T47D (cell line): Measurements from ENCODE around the gene NPAS4.

ENCODE experiments used
- DNase-seq, 2 experiments: peaks; one replicate each; pipeline versions ENCODE4 v3.0.0 to v3.0.0-alpha.2; 2011 to 2012; ENCODE audit warnings: low read depth in 1 of 2, low spot score in 1 of 2
- JUND ChIP-seq: IDR thresholded peaks from 2 replicates; pipeline ENCODE4 v1.6.1; 2012; ENCODE audit warnings: low read depth
- in situ Hi-C: cut with HindIII; loops from 2 replicates; pipeline ENCODE4 v1.10.0; 2016; ENCODE audit warnings: low sequenced_read_pairs, low pct_unique_long_range_greater_than_20kb

Gene NPAS4

DNA sequence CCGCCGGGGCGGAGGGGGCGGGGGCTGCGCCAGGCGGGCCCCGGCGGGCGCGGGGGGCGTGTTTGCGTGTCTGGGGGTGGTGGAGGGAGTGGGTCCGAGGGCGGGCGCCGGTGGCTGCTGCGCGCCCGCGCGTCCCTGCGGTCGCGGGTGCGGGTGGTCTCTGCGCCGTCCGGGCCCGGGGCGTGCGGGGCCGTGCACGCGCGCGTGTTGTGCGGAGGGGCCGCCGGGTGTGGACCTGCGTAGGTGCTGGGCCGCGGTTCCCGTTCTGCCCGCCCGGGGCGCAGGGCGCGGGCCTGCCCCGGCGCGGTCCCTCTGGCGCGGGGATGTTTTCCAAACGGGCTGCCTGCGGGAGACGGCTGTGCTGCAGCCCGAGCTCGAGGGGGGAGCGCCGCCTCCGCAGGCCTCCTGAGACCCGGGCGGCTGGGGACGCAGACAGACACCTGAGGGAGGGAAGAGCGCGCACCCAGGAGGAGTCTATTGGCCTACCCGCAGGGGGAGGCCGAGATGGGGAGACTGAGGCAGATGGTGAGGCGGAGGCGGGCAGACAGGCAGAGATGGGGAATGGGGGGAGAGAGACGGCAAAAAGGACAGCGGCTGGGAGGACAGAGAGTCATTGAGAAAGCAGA lies 46.3 kb downstream of the NPAS4 start:
- TF ChIP-seq JUND: no peak
- in situ Hi-C loops: no loop called here
- peak; percentile 61 to 68 for DNase-seq

DNA sequence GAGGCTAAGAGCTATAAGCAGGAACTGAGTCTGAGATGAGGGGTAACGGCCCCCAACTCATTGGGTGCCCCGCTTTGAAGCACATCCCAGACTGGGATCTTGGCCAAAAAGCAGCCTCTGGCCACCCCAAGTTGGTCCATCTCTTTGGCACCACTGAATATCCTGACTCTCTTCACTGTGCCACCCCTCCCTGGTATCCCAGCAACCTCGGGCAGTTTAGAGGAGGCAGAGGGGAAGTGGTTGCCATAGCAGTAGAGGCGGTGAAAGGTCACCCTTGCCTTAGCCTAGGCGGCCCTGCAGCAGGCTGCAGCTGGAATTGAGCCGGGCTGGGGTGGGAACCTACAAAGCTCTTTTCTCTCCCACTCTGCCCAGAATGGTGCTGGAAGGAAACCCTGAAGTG lies 46.9 kb downstream of the NPAS4 start:
- in situ Hi-C loops: no loop called here
- DNase-seq: no peak
- no peak for TF ChIP-seq JUND

DNA sequence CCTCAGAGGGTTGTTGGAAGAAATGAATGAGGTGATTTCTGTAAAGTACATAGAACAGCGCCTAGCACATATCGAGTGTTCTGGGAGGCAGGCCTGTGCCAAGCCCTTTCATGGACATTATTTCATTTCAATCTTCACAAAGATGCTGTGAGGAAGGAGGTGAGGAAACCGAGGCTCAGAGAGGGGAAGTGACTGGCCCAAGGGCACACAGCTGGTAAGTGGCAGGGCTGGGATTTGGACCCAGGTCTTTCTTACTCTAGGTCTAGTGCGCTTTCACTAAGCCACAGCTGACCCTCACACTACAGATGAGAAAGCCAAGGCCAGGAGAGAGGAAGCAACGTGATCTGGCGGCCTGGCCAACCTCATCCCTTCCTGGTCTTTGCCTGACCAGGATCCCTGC lies 47.9 kb downstream of the NPAS4 start:
- no peak for DNase-seq
- no peak for TF ChIP-seq JUND
- in situ Hi-C loops: no loop called here

DNA sequence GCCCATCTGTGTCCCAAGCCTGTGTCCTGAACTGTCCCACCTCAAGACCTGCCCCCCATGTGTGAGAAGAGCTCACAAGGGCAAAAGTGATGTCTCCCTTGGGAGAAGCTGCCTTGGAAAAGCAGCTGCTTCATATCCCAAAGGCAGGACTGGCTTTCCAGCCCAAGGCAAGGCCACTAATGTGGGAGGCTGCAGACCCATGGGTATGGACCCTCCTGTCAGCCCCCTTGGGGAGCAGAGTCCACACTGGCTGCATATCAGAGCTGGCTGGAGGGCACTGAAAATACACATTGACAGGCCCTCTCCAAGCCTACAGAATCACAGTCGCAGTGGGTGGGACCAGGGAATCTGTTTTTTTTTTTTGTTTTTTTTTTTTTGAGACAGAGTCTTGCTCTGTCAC lies 48.6 kb downstream of the NPAS4 start:
- in situ Hi-C loops: no loop called here
- no peak for DNase-seq
- no peak for TF ChIP-seq JUND

DNA sequence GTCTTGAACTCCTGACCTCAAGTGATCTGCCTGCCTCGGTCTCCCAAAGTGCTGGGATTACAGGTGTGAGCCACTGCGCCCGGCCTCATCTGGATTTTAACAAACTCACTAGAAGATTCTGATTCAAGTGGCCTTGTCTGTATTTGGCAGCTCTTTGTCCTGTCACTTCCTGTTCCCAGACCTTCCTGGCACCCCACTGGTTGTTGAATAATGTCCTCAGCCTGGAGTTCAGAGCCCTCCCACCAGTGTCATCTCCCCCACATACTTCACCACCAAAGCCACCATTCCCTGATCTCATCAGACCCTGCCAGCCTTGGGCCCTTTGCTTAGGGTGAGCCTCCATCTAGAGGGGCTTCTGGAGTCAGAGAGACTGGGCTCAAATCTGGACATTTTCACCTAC lies 49.2 kb downstream of the NPAS4 start:
- in situ Hi-C loops: no loop called here
- DNase-seq: no peak
- no peak for TF ChIP-seq JUND

DNA sequence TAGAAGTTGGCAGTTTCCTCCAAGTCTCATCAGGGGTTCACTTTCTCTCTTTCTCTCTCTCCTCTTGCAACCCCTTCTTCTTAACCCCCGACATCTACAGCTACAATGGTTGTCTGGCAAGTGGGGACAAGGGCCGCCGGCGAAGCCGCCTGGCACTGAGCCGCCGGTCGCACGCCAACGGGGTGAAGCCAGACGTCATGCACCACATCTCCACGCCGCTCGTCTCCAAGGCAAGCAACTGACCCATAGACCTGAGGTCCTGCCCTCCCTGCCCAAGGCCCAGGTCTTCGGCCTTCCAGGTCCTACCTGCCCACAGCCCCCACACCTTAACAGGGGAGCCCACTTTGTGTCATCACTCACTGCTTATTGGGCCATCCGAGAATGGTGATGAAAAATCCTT lies 50.3 kb downstream of the NPAS4 start:
- no peak for DNase-seq
- in situ Hi-C loops: no loop called here
- TF ChIP-seq JUND: no peak

DNA sequence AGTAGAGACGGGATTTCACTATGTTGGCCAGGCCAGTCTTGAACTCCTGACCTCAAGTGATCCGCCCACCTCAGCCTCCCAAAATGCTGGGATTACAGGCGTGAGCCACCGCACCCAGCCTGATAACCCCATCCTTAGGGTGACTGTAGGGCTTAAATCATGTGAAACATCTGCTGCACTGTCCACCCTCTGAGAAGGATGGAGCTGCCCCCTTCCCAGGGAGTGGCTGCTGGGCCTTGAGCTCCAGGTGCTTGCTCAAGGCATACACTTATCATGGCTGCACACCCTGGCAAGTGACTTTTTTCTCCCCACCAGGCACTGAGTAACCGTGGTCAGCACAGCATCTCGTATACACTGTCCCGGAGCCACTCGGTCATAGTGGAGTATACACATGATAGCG lies 51.2 kb downstream of the NPAS4 start:
- no peak for DNase-seq
- in situ Hi-C loops: no loop called here
- TF ChIP-seq JUND: no peak

DNA sequence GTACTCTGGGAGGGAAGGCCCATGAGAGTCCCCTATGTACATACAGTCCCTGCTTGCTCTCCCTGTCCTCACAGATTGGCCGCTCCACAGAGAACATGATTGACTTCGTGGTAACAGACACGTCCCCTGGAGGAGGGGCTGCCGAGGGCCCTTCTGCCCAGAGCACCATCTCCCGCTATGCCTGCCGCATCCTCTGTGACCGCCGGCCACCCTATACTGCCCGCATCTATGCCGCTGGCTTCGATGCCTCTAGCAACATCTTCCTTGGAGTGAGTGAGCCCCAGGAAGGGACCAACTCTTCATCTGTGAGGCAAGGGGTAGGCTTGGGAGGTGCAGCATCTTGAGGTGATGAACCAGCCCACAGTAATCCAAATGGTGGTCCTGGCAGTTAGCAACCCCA lies 52.3 kb downstream of the NPAS4 start:
- TF ChIP-seq JUND: no peak
- in situ Hi-C loops: no loop called here
- no peak for DNase-seq

DNA sequence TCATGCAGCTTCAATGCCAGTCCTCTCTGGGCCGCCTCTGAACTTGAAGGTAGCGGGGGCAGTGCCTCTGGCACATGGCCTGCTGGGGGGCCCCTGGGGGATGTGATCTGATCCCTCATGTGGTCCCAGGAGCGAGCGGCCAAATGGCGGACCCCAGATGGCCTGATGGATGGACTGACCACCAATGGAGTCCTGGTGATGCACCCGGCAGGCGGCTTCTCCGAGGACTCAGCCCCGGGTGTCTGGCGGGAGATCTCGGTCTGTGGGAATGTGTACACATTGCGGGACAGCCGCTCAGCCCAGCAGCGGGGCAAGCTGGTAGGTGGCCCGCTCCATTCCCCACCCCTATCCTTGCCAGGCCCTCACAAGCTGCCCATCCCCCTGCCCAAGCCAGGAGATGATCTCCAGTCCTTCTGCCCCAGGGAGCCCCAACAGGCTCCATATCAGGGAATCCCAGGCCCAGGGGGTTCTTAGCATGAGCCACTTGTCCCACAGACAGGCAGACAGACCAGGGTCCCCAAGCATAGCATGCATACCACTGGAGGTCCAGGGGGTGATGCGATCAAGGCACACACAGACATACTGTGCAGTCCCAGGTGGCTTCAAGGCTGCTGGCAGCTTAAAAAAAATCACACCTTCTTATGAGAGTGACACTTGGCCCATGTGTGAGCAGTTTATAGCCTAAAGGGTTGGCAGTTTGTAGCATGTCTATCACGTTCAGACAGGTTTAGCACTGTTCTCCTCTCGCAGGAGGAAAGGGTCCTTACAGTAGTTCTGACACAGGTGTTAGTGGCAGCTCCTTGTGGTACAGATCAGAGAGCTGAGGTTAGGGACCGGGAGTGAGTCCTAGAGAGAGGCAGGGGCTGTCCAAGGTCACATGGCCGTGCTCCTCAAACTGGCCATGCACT lies 53.0 kb downstream of the NPAS4 start:
- TF ChIP-seq JUND: no peak
- in situ Hi-C loops: no loop called here
- DNase-seq: no peak

DNA sequence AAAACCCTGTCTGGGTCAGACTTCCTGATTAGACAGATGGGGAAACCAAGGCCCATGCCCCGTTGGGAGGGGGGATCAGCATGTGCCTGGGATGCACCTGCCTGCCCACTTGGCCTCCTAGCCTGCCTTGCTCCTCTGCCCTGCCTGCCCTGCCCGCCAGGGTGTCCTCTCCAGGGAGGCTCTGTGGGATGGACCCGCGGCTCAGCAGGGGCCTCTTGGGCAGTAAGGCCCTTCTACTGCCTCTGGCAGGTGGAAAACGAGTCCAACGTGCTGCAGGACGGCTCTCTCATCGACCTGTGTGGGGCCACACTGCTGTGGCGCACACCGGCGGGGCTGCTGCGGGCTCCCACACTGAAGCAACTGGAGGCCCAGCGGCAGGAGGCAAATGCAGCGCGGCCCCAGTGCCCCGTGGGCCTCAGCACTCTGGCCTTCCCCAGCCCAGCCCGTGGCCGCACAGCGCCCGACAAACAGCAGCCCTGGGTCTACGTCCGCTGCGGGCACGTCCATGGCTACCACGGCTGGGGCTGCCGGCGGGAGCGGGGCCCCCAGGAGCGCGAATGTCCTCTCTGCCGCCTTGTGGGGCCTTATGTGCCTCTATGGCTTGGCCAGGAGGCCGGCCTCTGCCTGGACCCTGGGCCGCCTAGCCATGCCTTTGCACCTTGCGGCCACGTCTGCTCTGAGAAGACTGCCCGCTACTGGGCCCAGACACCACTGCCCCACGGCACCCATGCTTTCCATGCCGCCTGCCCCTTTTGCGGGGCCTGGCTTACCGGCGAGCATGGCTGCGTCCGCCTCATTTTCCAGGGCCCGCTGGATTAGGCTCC lies 54.7 kb downstream of the NPAS4 start:
- no peak for TF ChIP-seq JUND
- in situ Hi-C loops: no loop called here
- DNase-seq: no peak
